Lower leg skin (tissue), 4 donors: ENCODE results near the gene NUDT16L1. TPM values are rescaled to one million over a fixed set of nuclear protein-coding genes. Genes with fewer than 3 reads are reported as not detected.

ENCODE experiments used
- DNase-seq, 2 donors: peaks; one replicate each; pipeline ENCODE4 v3.0.0-alpha.2; 2019; ENCODE audit warnings: low spot score in 2 of 2
- H3K4me3 ChIP-seq: fragments of 200-600 bp; sonication (generic); 2 replicates; pipeline ENCODE4 v1.5.1; 2017; ENCODE audit warnings: mild to moderate bottlenecking, low read depth; ENCODE audit not compliant: poor library complexity, severe bottlenecking
- POLR2A ChIP-seq, 2 donors: fragments of 450-650 bp; IDR thresholded peaks; one replicate each; pipeline ENCODE4 v1.6.1; 2016 to 2017; ENCODE audit warnings: antibody characterized with exemption in 2 of 2, mild to moderate bottlenecking in 1 of 2, moderate library complexity in 1 of 2
- WGBS, 2 donors: methylation state at CpG; one replicate each; pipeline ENCODE4 v1.1.5; 2018; 5-methylcytosine and 5-hydroxymethylcytosine counted together
- intact Hi-C: fragments of 100-400 bp; cut with DNase I; formaldehyde crosslinking; loops from one replicate; pipeline ENCODE4 v1.15.0; 2023; ENCODE audit warnings: low total_unique reads
- total RNA-seq, 4 donors: library from RNA; depleted of rRNA; stranded (reverse); fragments of >200 nt; gene quantifications; one replicate each; pipeline ENCODE4 v1.1.0, GENCODE V29; 2016
- TF ChIP-seq, protein P1 (sequence below), 3 donors: fragments of 450-650 bp; IDR thresholded peaks; one replicate each; pipeline ENCODE4 v1.5.1; 2016; ENCODE audit warnings: antibody characterized with exemption in 3 of 3, mild to moderate bottlenecking in 3 of 3, moderate library complexity in 2 of 3

The NUDT16L1 gene
- total RNA-seq, 4 donors from 2014 or later, result 18.5 to 27.8 (median 23.6) TPM

DNA sequence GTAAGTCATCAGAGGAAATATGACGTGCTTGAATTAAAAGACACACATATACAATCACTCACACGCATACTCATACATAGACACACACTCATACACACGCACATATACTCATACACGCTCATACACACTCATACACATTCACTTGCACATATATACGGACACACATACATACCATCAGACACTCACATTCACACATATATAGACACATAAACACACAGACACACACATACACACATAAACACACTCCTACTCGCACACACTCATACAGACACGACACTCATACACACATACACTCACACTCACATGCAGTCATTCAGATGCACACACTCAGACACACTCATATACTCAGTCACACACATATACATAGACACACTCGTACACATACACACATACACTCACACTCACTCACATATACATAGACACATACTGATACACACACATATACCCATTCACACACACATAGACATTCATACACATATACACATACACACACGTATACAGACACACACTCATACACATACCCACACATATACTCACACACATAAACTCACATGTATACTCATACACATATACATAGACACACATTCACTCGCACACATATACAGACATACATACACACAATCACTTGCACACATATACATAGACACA, 24.9 kb upstream of the NUDT16L1 start:
- H3K4me3 ChIP-seq, result no peak overlapping the region
- intact Hi-C loops, result no loop called here
- DNase-seq, result no peak
- 93 to 95% methylated on average over 10 of the region's 10 CpGs for WGBS, 2 donors
- TF ChIP-seq POLR2A (IDR thresholded peaks at IDR 0.05), result no peak
- TF ChIP-seq, protein P1, sequence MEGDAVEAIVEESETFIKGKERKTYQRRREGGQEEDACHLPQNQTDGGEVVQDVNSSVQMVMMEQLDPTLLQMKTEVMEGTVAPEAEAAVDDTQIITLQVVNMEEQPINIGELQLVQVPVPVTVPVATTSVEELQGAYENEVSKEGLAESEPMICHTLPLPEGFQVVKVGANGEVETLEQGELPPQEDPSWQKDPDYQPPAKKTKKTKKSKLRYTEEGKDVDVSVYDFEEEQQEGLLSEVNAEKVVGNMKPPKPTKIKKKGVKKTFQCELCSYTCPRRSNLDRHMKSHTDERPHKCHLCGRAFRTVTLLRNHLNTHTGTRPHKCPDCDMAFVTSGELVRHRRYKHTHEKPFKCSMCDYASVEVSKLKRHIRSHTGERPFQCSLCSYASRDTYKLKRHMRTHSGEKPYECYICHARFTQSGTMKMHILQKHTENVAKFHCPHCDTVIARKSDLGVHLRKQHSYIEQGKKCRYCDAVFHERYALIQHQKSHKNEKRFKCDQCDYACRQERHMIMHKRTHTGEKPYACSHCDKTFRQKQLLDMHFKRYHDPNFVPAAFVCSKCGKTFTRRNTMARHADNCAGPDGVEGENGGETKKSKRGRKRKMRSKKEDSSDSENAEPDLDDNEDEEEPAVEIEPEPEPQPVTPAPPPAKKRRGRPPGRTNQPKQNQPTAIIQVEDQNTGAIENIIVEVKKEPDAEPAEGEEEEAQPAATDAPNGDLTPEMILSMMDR (IDR thresholded peaks at IDR 0.05), result no peak

DNA sequence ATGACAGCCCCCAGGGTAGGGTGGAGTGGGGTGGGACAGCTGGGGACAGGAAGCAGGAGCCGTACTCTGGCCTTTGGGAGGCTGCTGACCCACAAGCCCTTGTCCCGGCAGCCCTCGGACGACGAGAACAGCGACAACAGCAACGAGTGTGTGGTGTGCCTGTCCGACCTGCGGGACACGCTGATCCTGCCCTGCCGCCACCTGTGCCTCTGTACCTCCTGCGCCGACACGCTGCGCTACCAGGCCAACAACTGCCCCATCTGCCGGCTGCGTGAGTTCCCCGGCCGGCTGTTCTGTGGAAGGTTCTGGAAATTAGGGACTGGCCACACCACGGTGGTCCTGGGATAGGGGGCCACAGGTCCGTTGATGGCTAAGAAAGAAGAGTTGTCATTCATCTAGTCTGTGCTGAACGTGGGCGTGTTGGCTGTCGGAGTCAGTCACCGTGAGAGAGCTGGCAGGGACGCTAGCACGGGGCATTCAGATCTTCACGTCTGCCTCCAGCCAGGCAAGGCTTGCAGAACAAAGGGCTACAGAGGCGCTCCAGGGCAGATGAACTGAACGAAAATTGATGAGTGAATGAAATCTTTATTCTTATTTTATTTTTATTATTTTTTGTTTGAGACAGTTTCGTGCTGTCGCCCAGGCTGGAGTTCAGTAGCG, 19.8 kb upstream of the NUDT16L1 start:
- TF ChIP-seq, protein P1 (IDR thresholded peaks at IDR 0.05), result no peak
- no peak for TF ChIP-seq POLR2A (IDR thresholded peaks at IDR 0.05)
- intact Hi-C loops, result no loop called here
- no peak for DNase-seq
- 89 to 92% methylated on average over 26 to 33 of the region's 33 CpGs for WGBS, 2 donors
- H3K4me3 ChIP-seq, result no peak overlapping the region

DNA sequence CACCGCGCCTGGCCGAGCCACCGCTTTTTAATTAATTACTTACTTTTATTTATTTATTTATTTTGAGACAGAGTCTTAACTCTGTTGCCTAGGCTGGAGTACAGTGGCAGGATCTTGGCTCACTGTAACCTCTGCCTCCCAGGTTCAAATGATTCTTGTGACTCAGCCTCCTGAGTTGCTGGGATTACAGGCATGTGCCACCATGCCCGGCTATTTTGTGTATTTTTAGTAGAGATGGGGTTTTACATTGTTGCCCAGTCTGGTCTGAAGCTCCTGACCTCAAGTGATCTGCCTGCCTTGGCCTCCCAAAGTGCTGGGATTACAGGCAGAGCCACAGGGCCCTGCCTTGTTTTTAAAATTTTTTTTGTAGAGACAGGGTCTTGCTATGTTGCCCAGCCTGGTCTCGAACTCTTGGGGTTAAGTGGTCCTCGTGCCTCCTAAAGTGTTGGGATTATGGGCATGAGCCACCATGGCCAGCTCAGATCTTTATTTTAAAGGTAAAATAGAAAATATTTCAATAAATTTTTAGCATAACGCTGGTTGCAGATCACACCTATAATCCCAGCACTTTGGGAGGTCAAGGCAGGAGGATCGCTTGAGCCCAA, 18.3 kb upstream of the NUDT16L1 start:
- no peak for TF ChIP-seq POLR2A (IDR thresholded peaks at IDR 0.05)
- TF ChIP-seq, protein P1 (IDR thresholded peaks at IDR 0.05), result no peak
- 93 to 95% methylated on average over 9 of the region's 9 CpGs for WGBS, 2 donors
- no peak for DNase-seq
- intact Hi-C loops, result no loop called here
- H3K4me3 ChIP-seq, result no peak overlapping the region

DNA sequence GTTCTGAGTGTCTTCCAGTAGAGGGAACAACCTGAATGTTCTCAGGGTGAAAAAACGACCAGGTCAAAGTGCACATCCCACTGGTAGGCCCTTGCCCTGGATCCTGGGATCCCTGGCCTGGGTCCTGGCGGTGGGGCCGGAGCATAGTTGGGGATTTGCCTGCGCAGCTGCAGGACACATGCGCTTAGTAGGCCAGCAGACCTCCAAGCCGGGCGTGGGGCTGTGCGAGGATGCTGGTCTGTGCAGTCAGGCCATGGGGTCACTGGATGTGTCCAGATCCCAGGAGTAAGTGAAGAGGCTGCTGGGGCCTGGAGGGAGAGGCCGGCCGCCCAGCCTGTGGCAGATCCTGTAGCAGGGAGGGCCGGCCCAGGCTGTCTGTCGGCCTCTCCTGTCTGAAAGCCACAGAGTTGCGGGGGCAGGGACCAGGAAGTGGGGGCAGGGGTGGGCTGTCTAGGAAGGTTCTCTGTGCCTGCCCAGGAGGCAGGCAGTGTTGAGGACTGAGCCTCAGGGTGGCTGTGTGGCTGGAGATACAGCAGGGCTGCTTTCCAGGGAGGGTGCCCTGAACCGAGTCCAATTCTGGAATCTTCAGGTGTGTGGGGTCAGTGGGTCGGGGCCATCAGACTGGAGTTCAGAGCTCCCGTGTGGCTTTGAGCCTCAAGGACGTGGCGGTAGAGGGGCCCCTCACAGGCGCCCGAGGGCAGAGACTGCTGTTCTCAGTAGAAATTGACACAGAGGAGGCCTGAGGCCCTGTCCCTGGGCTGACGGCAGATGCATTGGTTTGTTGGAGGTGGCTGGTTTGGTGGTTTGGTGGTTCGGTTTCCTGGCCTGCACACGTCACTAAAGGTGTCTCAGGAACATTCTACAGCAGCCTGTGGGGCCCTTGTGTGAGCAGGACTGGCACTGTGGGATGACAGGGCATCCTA, 17.2 kb upstream of the NUDT16L1 start:
- TF ChIP-seq, protein P1 (IDR thresholded peaks at IDR 0.05), result no peak
- TF ChIP-seq POLR2A (IDR thresholded peaks at IDR 0.05), result no peak
- H3K4me3 ChIP-seq, result no peak overlapping the region
- no peak for DNase-seq
- intact Hi-C loops, result no loop called here
- 80 to 85% methylated on average over 23 of the region's 23 CpGs for WGBS, 2 donors

DNA sequence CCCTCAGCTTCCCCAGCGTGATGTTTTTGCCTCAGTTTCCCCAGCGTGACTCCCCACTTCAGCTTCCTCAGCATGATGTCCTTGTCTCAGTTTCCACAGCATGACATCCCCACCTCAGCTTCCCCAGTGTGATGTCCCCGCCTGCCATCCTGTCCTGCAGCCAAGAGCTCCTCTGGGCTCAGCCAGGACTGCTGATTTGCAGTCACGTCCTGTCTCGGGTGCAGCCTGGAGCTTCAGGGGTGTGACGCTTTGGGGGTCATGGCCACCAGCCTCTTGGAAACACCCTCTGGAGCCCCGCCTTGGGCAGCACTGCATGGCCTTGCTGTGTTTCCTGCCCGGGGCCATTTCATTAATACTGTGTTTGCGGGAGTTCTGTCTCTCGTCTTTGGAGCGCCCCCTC, 16.5 kb upstream of the NUDT16L1 start:
- TF ChIP-seq, protein P1 (IDR thresholded peaks at IDR 0.05), result no peak
- no peak for TF ChIP-seq POLR2A (IDR thresholded peaks at IDR 0.05)
- intact Hi-C loops, result no loop called here
- 64 to 78% methylated on average over 11 of the region's 11 CpGs for WGBS, 2 donors

More for the DNA sequence above, 16.5 kb upstream of the NUDT16L1 start:
- no peak for DNase-seq
- no peak overlapping the region for H3K4me3 ChIP-seq
